Measurements from ENCODE around the gene GADD45A.

Gene GADD45A, protein sequence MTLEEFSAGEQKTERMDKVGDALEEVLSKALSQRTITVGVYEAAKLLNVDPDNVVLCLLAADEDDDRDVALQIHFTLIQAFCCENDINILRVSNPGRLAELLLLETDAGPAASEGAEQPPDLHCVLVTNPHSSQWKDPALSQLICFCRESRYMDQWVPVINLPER

DNA sequence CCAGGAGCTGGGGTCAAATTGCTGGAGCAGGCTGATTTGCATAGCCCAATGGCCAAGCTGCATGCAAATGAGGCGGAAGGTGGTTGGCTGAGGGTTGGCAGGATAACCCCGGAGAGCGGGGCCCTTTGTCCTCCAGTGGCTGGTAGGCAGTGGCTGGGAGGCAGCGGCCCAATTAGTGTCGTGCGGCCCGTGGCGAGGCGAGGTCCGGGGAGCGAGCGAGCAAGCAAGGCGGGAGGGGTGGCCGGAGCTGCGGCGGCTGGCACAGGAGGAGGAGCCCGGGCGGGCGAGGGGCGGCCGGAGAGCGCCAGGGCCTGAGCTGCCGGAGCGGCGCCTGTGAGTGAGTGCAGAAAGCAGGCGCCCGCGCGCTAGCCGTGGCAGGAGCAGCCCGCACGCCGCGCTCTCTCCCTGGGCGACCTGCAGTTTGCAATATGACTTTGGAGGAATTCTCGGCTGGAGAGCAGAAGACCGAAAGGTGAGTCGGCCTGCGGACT lies at the start of gene GADD45A:
TSS of gene GADD45A (plus strand) at position 135 of the 491 bp plus-strand sequence. CDS start at position 429, 294 bp downstream.
- Histone ChIP-seq H3K4me3 (ENCODE audit: low read depth in 1 of 2, low read length in 2 of 2) (peak within 1 kb of the TSS; percentile 39 to 83), H3K4me1 (ENCODE audit: insufficient read depth, low read length) (peaks cover 15% of the 10 kb centered on the region)

GRCh38 chr1:67636146-67636545 lies 48.9 kb upstream of the GADD45A start:
- Histone ChIP-seq H3K27ac (ENCODE audit: low read depth, low read length) (no peak overlapping the region), H3K9ac (ENCODE audit: low read length) (no peak overlapping the region), H3K9me3 (ENCODE audit: low read length) (no peaks in the 10 kb centered on the region), H3K36me3 (ENCODE audit: insufficient read depth, low read length) (no peaks in the 10 kb centered on the region), H3K27me3 (ENCODE audit: control insufficient read depth in 1 of 2, insufficient read depth in 2 of 2, low read length in 2 of 2) (no peaks in the 10 kb centered on the region), H3K4me1 (ENCODE audit: insufficient read depth, low read length) (no peaks in the 10 kb centered on the region), H3K4me3 (ENCODE audit: low read depth in 1 of 2, low read length in 2 of 2) (no peak overlapping the region)

More for the DNA sequence above, at the start of gene GADD45A:
- Histone ChIP-seq H3K27ac (ENCODE audit: low read depth, low read length) (peak within 1 kb of the TSS; percentile 86), H3K27me3 (ENCODE audit: control insufficient read depth in 1 of 2, insufficient read depth in 2 of 2, low read length in 2 of 2) (no peaks in the 10 kb centered on the region), H3K9me3 (ENCODE audit: low read length) (no peaks in the 10 kb centered on the region), H3K9ac (ENCODE audit: low read length) (peak within 1 kb of the TSS; percentile 54), H3K36me3 (ENCODE audit: insufficient read depth, low read length) (peaks cover 3% of the 10 kb centered on the region)

GRCh38 chr1:67639361-67639760 lies 45.6 kb upstream of the GADD45A start:
- Histone ChIP-seq H3K36me3 (ENCODE audit: insufficient read depth, low read length) (no peaks in the 10 kb centered on the region), H3K9me3 (ENCODE audit: low read length) (no peaks in the 10 kb centered on the region), H3K4me3 (ENCODE audit: low read depth in 1 of 2, low read length in 2 of 2) (no peak overlapping the region), H3K4me1 (ENCODE audit: insufficient read depth, low read length) (no peaks in the 10 kb centered on the region), H3K27ac (ENCODE audit: low read depth, low read length) (no peak overlapping the region), H3K27me3 (ENCODE audit: control insufficient read depth in 1 of 2, insufficient read depth in 2 of 2, low read length in 2 of 2) (no peaks in the 10 kb centered on the region), H3K9ac (ENCODE audit: low read length) (no peak overlapping the region)

DNA sequence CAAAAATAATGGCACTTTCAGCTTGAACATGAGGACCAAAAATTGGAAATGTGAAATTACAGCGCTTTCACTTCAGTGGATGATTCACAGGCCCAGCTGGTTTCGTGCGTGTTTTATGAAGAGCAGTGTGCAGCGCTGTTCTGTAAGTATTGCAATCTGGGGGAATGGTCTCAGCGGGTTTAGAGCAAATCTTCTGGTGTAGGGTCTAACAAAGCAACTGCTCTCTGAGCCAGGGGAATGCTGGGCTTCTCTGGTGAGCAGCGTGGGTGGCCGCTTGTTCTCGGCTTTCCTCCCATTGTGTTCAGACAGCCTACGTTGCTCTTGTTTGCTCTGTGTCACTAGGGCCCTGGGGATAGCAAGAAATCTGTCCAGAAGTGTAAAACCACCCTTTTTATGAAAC lies 42.4 kb upstream of the GADD45A start:
- H3K9ac ChIP-seq (ENCODE audit: low read length) = no peak overlapping the region
- no peaks in the 10 kb centered on the region for H3K36me3 ChIP-seq (ENCODE audit: insufficient read depth, low read length)
- no peak overlapping the region for H3K4me3 ChIP-seq (ENCODE audit: low read depth in 1 of 2, low read length in 2 of 2)
- peaks cover 24% of the 10 kb centered on the region for H3K4me1 ChIP-seq (ENCODE audit: insufficient read depth, low read length)
- no peaks in the 10 kb centered on the region for H3K9me3 ChIP-seq (ENCODE audit: low read length)
- no peaks in the 10 kb centered on the region for H3K27me3 ChIP-seq (ENCODE audit: control insufficient read depth in 1 of 2, insufficient read depth in 2 of 2, low read length in 2 of 2)
- no peak overlapping the region for H3K27ac ChIP-seq (ENCODE audit: low read depth, low read length)

DNA sequence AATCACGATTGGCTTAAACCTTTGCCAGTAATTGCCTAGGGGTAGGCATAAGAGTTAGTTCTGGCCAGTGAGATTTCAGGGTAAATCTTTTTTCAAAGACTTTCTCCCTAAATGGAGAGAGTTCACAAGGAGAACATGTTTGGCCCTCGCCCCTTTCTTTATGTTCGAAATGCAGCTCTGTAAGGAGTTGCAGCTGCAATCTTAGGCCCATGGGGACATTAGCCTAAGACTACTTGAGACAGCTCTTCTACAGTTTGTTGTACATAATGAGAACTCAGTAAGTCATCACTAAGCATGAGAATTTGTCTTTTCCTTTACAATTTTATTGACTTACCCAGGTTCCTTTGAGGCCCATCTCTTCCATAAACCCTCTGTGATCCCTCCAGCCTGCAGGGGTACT lies 40.4 kb upstream of the GADD45A start:
- H3K4me3 ChIP-seq (ENCODE audit: low read depth in 1 of 2, low read length in 2 of 2) = no peak overlapping the region
- H3K27me3 ChIP-seq (ENCODE audit: control insufficient read depth in 1 of 2, insufficient read depth in 2 of 2, low read length in 2 of 2) = no peaks in the 10 kb centered on the region
- peaks cover 26% of the 10 kb centered on the region for H3K4me1 ChIP-seq (ENCODE audit: insufficient read depth, low read length)
- no peaks in the 10 kb centered on the region for H3K9me3 ChIP-seq (ENCODE audit: low read length)
- H3K9ac ChIP-seq (ENCODE audit: low read length) = no peak overlapping the region
- H3K27ac ChIP-seq (ENCODE audit: low read depth, low read length) = no peak overlapping the region
- no peaks in the 10 kb centered on the region for H3K36me3 ChIP-seq (ENCODE audit: insufficient read depth, low read length)

DNA sequence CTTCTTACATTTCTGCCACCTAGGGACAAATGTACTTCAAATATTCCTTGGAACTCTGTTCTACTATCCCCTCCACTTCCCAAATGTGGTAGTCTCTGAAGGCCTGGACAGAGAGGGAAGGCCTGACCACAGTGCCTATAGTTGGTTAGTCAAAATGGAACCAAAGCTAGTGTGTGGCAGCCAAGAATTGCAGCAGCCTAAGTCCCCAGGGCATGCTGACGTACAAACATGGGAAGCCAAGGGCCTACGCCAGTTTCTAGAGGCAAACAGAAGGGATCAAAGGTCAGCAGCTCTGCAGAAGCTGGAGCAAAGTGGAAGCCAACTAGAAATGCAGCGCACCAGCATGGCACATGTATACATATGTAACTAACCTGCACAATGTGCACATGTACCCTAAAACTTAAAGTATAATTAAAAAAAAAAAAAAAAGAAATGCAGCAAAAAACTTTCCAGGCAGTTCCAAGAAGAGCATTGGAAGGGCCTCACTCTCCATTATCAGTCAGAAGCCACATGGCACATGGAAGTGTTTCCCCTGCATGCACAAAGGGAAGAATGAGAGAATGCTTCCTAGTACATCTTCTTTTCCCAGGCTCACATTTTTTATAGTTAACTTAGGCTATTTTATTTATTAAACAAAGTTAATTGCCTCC lies 39.4 kb upstream of the GADD45A start:
- Histone ChIP-seq H3K4me3 (ENCODE audit: low read depth in 1 of 2, low read length in 2 of 2) (no peak overlapping the region), H3K9me3 (ENCODE audit: low read length) (no peaks in the 10 kb centered on the region), H3K36me3 (ENCODE audit: insufficient read depth, low read length) (no peaks in the 10 kb centered on the region), H3K27ac (ENCODE audit: low read depth, low read length) (peak overlapping the region; percentile 32), H3K27me3 (ENCODE audit: control insufficient read depth in 1 of 2, insufficient read depth in 2 of 2, low read length in 2 of 2) (no peaks in the 10 kb centered on the region), H3K9ac (ENCODE audit: low read length) (no peak overlapping the region), H3K4me1 (ENCODE audit: insufficient read depth, low read length) (peaks cover 26% of the 10 kb centered on the region)

DNA sequence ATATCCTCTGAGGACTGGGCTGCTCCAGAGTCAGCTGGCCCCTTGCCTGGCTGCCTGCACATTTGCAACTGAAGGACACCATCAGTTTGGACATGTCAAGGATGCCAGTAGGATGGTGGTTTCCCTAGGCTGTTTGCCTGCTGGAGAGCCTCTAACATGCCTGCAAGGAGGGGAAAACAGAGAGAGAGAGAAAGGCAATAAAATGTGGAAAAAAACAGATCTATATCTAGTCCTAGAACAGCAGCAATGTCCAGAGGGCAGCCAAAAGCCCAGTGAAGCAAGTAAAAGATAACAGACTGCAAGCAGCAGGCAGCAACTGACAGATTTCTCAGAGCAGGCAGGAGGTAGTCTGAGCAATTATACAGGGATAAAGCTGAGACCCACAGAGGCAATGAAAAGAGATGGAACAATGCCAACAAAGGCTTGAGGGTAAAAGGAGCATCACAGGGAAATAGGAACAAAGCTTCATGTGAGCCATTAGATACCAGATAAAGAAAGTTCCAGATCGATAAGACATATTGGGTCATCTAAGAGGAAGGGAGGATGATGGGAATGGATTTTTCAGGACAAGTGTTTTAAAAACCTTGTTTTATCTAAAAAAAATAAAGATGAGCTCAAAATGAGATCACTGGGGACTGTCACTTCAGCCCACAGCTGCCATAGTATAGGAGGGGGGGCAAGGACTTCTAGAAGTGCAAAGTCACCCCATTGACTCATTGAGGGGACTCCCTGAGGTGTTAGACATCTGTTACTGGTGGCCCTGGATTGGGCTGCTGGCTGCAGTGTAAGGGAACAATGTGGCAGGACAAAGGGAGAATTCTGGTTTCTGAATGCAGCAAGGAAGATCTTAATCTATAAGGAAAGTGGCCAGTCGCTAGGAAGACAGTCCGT lies 38.6 kb upstream of the GADD45A start:
- peak overlapping the region; percentile 32 for H3K27ac ChIP-seq (ENCODE audit: low read depth, low read length)
- no peaks in the 10 kb centered on the region for H3K36me3 ChIP-seq (ENCODE audit: insufficient read depth, low read length)
- H3K9me3 ChIP-seq (ENCODE audit: low read length) = no peaks in the 10 kb centered on the region
- H3K27me3 ChIP-seq (ENCODE audit: control insufficient read depth in 1 of 2, insufficient read depth in 2 of 2, low read length in 2 of 2) = no peaks in the 10 kb centered on the region
- peaks cover 26% of the 10 kb centered on the region for H3K4me1 ChIP-seq (ENCODE audit: insufficient read depth, low read length)
- H3K4me3 ChIP-seq (ENCODE audit: low read depth in 1 of 2, low read length in 2 of 2) = no peak overlapping the region
- H3K9ac ChIP-seq (ENCODE audit: low read length) = no peak overlapping the region

GRCh38 chr1:67647036-67647798 lies 37.8 kb upstream of the GADD45A start:
- Histone ChIP-seq H3K4me1 (ENCODE audit: insufficient read depth, low read length) (peaks cover 26% of the 10 kb centered on the region), H3K9ac (ENCODE audit: low read length) (no peak overlapping the region), H3K27ac (ENCODE audit: low read depth, low read length) (no peak overlapping the region), H3K4me3 (ENCODE audit: low read depth in 1 of 2, low read length in 2 of 2) (no peak overlapping the region), H3K9me3 (ENCODE audit: low read length) (no peaks in the 10 kb centered on the region), H3K36me3 (ENCODE audit: insufficient read depth, low read length) (no peaks in the 10 kb centered on the region), H3K27me3 (ENCODE audit: control insufficient read depth in 1 of 2, insufficient read depth in 2 of 2, low read length in 2 of 2) (no peaks in the 10 kb centered on the region)

DNA sequence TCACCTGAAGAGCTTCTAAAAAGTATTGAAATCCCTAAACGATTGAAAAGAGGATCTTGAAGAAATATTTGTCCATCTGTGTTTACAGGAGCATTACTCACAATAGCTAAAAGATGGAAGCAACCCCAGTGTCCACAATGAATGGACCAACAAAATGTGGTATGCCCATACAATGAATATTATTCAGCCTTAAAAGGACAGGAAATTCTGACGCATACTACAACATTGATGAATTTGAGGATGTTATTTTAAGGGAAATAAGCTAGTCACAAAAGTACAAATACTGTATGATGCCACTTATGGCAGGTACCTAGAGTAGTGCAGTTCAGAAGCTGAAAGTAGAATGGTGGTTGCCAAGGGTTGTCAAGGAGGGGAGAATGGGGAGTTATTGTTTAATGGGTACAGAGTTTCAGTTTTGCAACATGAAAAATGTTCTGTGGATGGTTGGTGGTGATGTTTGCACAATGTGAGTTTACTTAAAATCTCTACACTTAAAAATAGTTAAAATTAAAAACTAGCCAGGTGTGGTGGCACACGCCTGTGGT lies 37.1 kb upstream of the GADD45A start:
- H3K9ac ChIP-seq (ENCODE audit: low read length) = no peak overlapping the region
- H3K4me3 ChIP-seq (ENCODE audit: low read depth in 1 of 2, low read length in 2 of 2) = no peak overlapping the region
- no peak overlapping the region for H3K27ac ChIP-seq (ENCODE audit: low read depth, low read length)
- H3K9me3 ChIP-seq (ENCODE audit: low read length) = no peaks in the 10 kb centered on the region
- H3K27me3 ChIP-seq (ENCODE audit: control insufficient read depth in 1 of 2, insufficient read depth in 2 of 2, low read length in 2 of 2) = no peaks in the 10 kb centered on the region
- H3K36me3 ChIP-seq (ENCODE audit: insufficient read depth, low read length) = no peaks in the 10 kb centered on the region
- peaks cover 26% of the 10 kb centered on the region for H3K4me1 ChIP-seq (ENCODE audit: insufficient read depth, low read length)

GRCh38 chr1:67648582-67649326 lies 36.2 kb upstream of the GADD45A start:
- H3K36me3 ChIP-seq (ENCODE audit: insufficient read depth, low read length) = no peaks in the 10 kb centered on the region
- no peaks in the 10 kb centered on the region for H3K9me3 ChIP-seq (ENCODE audit: low read length)
- no peak overlapping the region for H3K27ac ChIP-seq (ENCODE audit: low read depth, low read length)
- peaks cover 26% of the 10 kb centered on the region for H3K4me1 ChIP-seq (ENCODE audit: insufficient read depth, low read length)
- H3K27me3 ChIP-seq (ENCODE audit: control insufficient read depth in 1 of 2, insufficient read depth in 2 of 2, low read length in 2 of 2) = no peaks in the 10 kb centered on the region
- H3K4me3 ChIP-seq (ENCODE audit: low read depth in 1 of 2, low read length in 2 of 2) = no peak overlapping the region
- H3K9ac ChIP-seq (ENCODE audit: low read length) = no peak overlapping the region
